ENCODE data around the gene NCMAP. TPM values are rescaled to one million over a fixed set of nuclear protein-coding genes. Genes with fewer than 3 reads are reported as not detected.

The NCMAP gene
- total RNA-seq, 1 donor from 2014 or later, result 0.25 TPM

GRCh38 chr1:24551290-24551959, 4.5 kb upstream of the NCMAP start:
- peaks cover 9% of the 10 kb centered on the region for H3K4me1 ChIP-seq
- no peaks in the 10 kb centered on the region for H3K36me3 ChIP-seq
- H3K4me3 ChIP-seq, result no peak overlapping the region
- TF ChIP-seq CTCF (IDR thresholded peaks at IDR 0.05) (no peak), POLR2A (IDR thresholded peaks at IDR 0.05) (no peak), POLR2AphosphoS5 (IDR thresholded peaks at IDR 0.05; ENCODE audit: insufficient read depth in 1 of 2, low read depth in 1 of 2) (no peak)
- intact Hi-C loops (cut with DNase I), result no loop called here
- no peak overlapping the region for H3K27ac ChIP-seq
- H3K9me3 ChIP-seq, result no peaks in the 10 kb centered on the region
- H3K27me3 ChIP-seq, result no peaks in the 10 kb centered on the region
- DNase-seq (ENCODE audit: extremely low spot score in 2 of 2), result no peak

GRCh38 chr1:24551960-24552571, 3.8 kb upstream of the NCMAP start:
- no peaks in the 10 kb centered on the region for H3K36me3 ChIP-seq
- peaks cover 9% of the 10 kb centered on the region for H3K4me1 ChIP-seq
- H3K4me3 ChIP-seq, result no peak overlapping the region
- DNase-seq (ENCODE audit: extremely low spot score in 2 of 2), result no peak
- intact Hi-C loops (cut with DNase I), result no loop called here
- H3K27me3 ChIP-seq, result no peaks in the 10 kb centered on the region
- TF ChIP-seq CTCF (IDR thresholded peaks at IDR 0.05), result no peak
- no peak for TF ChIP-seq POLR2A (IDR thresholded peaks at IDR 0.05)
- no peak for TF ChIP-seq POLR2AphosphoS5 (IDR thresholded peaks at IDR 0.05; ENCODE audit: insufficient read depth in 1 of 2, low read depth in 1 of 2)
- H3K9me3 ChIP-seq, result no peaks in the 10 kb centered on the region
- no peak overlapping the region for H3K27ac ChIP-seq

GRCh38 chr1:24553931-24554330, 2.0 kb upstream of the NCMAP start:
- H3K9me3 ChIP-seq, result no peaks in the 10 kb centered on the region
- intact Hi-C loops (cut with DNase I), result no loop called here
- TF ChIP-seq POLR2A (IDR thresholded peaks at IDR 0.05) (no peak), CTCF (IDR thresholded peaks at IDR 0.05) (no peak), POLR2AphosphoS5 (IDR thresholded peaks at IDR 0.05; ENCODE audit: insufficient read depth in 1 of 2, low read depth in 1 of 2) (no peak)

GRCh38 chr1:24554714-24555113, 1.2 kb upstream of the NCMAP start:
- DNase-seq (ENCODE audit: extremely low spot score in 2 of 2), result no peak
- peaks cover 9% of the 10 kb centered on the region for H3K4me1 ChIP-seq
- no peaks in the 10 kb centered on the region for H3K9me3 ChIP-seq
- TF ChIP-seq POLR2AphosphoS5 (IDR thresholded peaks at IDR 0.05; ENCODE audit: insufficient read depth in 1 of 2, low read depth in 1 of 2), result no peak
- no peak for TF ChIP-seq CTCF (IDR thresholded peaks at IDR 0.05)
- no peak for TF ChIP-seq POLR2A (IDR thresholded peaks at IDR 0.05)
- no peaks in the 10 kb centered on the region for H3K27me3 ChIP-seq
- intact Hi-C loops (cut with DNase I), result no loop called here
- no peaks in the 10 kb centered on the region for H3K36me3 ChIP-seq
- no peak overlapping the region for H3K4me3 ChIP-seq
- no peak overlapping the region for H3K27ac ChIP-seq

More at GRCh38 chr1:24553931-24554330, 2.0 kb upstream of the NCMAP start:
- Histone ChIP-seq H3K4me1 (peaks cover 9% of the 10 kb centered on the region), H3K27me3 (no peaks in the 10 kb centered on the region), H3K36me3 (no peaks in the 10 kb centered on the region), H3K27ac (no peak overlapping the region), H3K4me3 (no peak overlapping the region)
- DNase-seq (ENCODE audit: extremely low spot score in 2 of 2), result no peak

- H3K27ac ChIP-seq, result no peak overlapping the region
- H3K9me3 ChIP-seq, result no peaks in the 10 kb centered on the region
- H3K4me3 ChIP-seq, result peak overlapping the region; percentile 19 to 37
- intact Hi-C loops (cut with DNase I), result no loop called here
- DNase-seq (ENCODE audit: extremely low spot score in 2 of 2), result no peak
- no peaks in the 10 kb centered on the region for H3K36me3 ChIP-seq
- TF ChIP-seq POLR2AphosphoS5 (IDR thresholded peaks at IDR 0.05; ENCODE audit: insufficient read depth in 1 of 2, low read depth in 1 of 2) (no peak), CTCF (IDR thresholded peaks at IDR 0.05) (no peak), POLR2A (IDR thresholded peaks at IDR 0.05) (no peak)
- H3K27me3 ChIP-seq, result no peaks in the 10 kb centered on the region
- peaks cover 9% of the 10 kb centered on the region for H3K4me1 ChIP-seq
Observed at GRCh38 chr1:24556414-24556795, 518 bp downstream of the NCMAP start.

All from vagina (tissue), 2 donors.